ENCODE results near the gene PLCB4. TPM values are rescaled to one million over a fixed set of nuclear protein-coding genes. Genes with fewer than 3 reads are reported as not detected.

PLCB4 gene
- polyA plus RNA-seq, 1 of the 3 experiments (the other 2 are of a cell fraction), result 5.5 TPM

- TF ChIP-seq TAF1 (IDR thresholded peaks at IDR 0.05; ENCODE audit: borderline replicate concordance, low read depth, low read length) (no peak), TCF12 (IDR thresholded peaks at IDR 0.05) (no peak), RXRA (IDR thresholded peaks at IDR 0.05; ENCODE audit: borderline replicate concordance, low read depth) (no peak), YY1 (IDR thresholded peaks at IDR 0.05; ENCODE audit: low read depth) (no peak), CTCF (IDR thresholded peaks at IDR 0.05) (peak; percentile 35; the same call in 1 of the 2 replicates), RFX5 (IDR thresholded peaks at IDR 0.05; ENCODE audit: low read length) (no peak)
Measured at GRCh38 chr20:9172851-9173250, 104.0 kb downstream of the PLCB4 start (continued).

- no peaks in the 10 kb centered on the region for H4K20me1 ChIP-seq (ENCODE audit: insufficient read depth)
- no peaks in the 10 kb centered on the region for H3K9me3 ChIP-seq
- H3F3A ChIP-seq (replicated peaks; ENCODE audit: insufficient read depth), result peaks cover 9% of the 10 kb centered on the region
- no peak for TF ChIP-seq JUND (IDR thresholded peaks at IDR 0.05)
- TF ChIP-seq ELF1 (IDR thresholded peaks at IDR 0.05), result no peak
- TF ChIP-seq TCF12 (IDR thresholded peaks at IDR 0.05), result no peak
- no peak for TF ChIP-seq RAD21 (IDR thresholded peaks at IDR 0.05; ENCODE audit: low read length)
- TF ChIP-seq RXRA (IDR thresholded peaks at IDR 0.05; ENCODE audit: borderline replicate concordance, low read depth), result no peak
- no peak for TF ChIP-seq NRF1 (IDR thresholded peaks at IDR 0.05; ENCODE audit: low read depth, low read length)
- TF ChIP-seq USF2 (IDR thresholded peaks at IDR 0.05; ENCODE audit: borderline replicate concordance, low read depth, low read length), result no peak
- TF ChIP-seq TAF1 (IDR thresholded peaks at IDR 0.05; ENCODE audit: borderline replicate concordance, low read depth, low read length), result no peak
- no peak for TF ChIP-seq SIN3A (IDR thresholded peaks at IDR 0.05; ENCODE audit: borderline replicate concordance, low read depth, low read length)
- no peak for TF ChIP-seq ZBTB33 (IDR thresholded peaks at IDR 0.05; ENCODE audit: borderline replicate concordance, low read depth)
- no peak for TF ChIP-seq EP300 (IDR thresholded peaks at IDR 0.05; ENCODE audit: borderline replicate concordance in 1 of 2, low read depth in 1 of 2, low read length in 1 of 2)
- TF ChIP-seq CHD2 (IDR thresholded peaks at IDR 0.05; ENCODE audit: low read length, partially characterized antibody), result no peak
- no peak for TF ChIP-seq RFX5 (IDR thresholded peaks at IDR 0.05; ENCODE audit: low read length)
- 64% methylated on average over 4 of the region's 4 CpGs for WGBS (ENCODE audit: low lambda C conversion rate)
- no peaks in the 10 kb centered on the region for H3K27me3 ChIP-seq (ENCODE audit: insufficient read depth)
- DNase-seq, result no peak
- no peak overlapping the region for H3K27ac ChIP-seq (ENCODE audit: low read depth in 2 of 2, low read length in 1 of 2)
- no peak overlapping the region for H3K4me2 ChIP-seq
- H3K79me2 ChIP-seq (ENCODE audit: insufficient read depth), result no peaks in the 10 kb centered on the region
- no peak overlapping the region for H2AFZ ChIP-seq (ENCODE audit: low read depth)
- no peak overlapping the region for H3K9ac ChIP-seq
- H3K9me2 ChIP-seq, result no peaks in the 10 kb centered on the region
- peaks cover 0 to 5% of the 10 kb centered on the region in 2 experiments; a peak in 2 of 4 replicates for H3K4me1 ChIP-seq (ENCODE audit: control insufficient read depth in 1 of 2, insufficient read depth in 2 of 2, low read depth in 1 of 2, low read length in 1 of 2)
- POLR2A ChIA-PET, result no interaction called here
- H3K36me3 ChIP-seq (replicated peaks in 1 of 2; ENCODE audit: control insufficient read depth in 1 of 2, insufficient read depth in 2 of 2, low read length in 1 of 2), result no peaks in the 10 kb centered on the region
- H3K4me3 ChIP-seq (ENCODE audit: low read depth in 2 of 2, low read length in 1 of 2), result no peak overlapping the region
- CTCF ChIA-PET, result no interaction called here
Measured at GRCh38 chr20:9177278-9177677, 108.4 kb downstream of the PLCB4 start.

Measured in SK-N-SH (cell line).